ENCODE measurements around the gene IL1RAP. TPM values are rescaled to one million over a fixed set of nuclear protein-coding genes. Genes with fewer than 3 reads are reported as not detected.
"Not testable (repeated sequence)": the region's sequence is repeated elsewhere in the genome, so short reads cannot be mapped to it uniquely, and the experiment has no call there.

Gene IL1RAP
- total RNA-seq, 2 experiments from 2014 or later = 12.1 to 16.1 TPM

DNA sequence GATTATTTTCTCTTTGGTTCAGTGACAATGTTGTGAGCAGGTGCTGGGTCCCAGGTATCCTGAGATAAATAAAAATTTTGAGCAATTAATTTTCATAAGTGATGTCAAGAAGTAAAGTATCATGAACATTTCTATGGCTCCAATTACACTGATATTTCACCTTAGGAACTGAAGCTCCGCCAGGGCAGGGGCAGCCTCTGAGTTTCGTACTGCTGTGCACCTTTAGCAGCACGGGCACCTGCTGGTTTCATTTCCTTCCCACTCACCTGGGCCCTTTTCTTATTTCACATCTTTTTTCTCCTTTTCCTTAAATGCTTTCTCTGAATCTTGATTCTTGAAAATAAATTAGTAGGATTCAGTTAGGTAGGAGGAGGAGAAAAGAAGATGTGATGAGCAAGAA is 1.2 kb upstream of the IL1RAP start:
- intact Hi-C loops (cut with DNase I, micrococcal nuclease) = loop anchor here (1.0 to 10.0 kb wide), 6 partner anchors 21 to 548 kb away; no protein-coding TSS in a partner anchor
- H3K9me3 Mint-ChIP-seq (ENCODE audit: low read depth) = no peaks in the 10 kb centered on the region
- peaks cover 34% of the 10 kb centered on the region for H3K4me1 Mint-ChIP-seq
- no peaks in the 10 kb centered on the region for H3K27me3 Mint-ChIP-seq
- H3K27ac Mint-ChIP-seq = peak overlapping the region; percentile 77
- H3K4me3 Mint-ChIP-seq = peak overlapping the region; percentile 85
- peaks cover 4% of the 10 kb centered on the region for H3K36me3 Mint-ChIP-seq (ENCODE audit: low read depth)
- ChIA-PET CTCF (interaction anchor here (1.0 to 1.5 kb wide), 4 partner anchors 14 to 105 kb away, joined by 3 to 4 read pairs (median 3); no protein-coding TSS in a partner anchor), POLR2A (interaction anchor here (1.4 kb wide), 1 partner anchor 106 kb away, joined by 15 read pairs; no protein-coding TSS in a partner anchor)
- ATAC-seq (no peak), DNase-seq (no peak)

DNA sequence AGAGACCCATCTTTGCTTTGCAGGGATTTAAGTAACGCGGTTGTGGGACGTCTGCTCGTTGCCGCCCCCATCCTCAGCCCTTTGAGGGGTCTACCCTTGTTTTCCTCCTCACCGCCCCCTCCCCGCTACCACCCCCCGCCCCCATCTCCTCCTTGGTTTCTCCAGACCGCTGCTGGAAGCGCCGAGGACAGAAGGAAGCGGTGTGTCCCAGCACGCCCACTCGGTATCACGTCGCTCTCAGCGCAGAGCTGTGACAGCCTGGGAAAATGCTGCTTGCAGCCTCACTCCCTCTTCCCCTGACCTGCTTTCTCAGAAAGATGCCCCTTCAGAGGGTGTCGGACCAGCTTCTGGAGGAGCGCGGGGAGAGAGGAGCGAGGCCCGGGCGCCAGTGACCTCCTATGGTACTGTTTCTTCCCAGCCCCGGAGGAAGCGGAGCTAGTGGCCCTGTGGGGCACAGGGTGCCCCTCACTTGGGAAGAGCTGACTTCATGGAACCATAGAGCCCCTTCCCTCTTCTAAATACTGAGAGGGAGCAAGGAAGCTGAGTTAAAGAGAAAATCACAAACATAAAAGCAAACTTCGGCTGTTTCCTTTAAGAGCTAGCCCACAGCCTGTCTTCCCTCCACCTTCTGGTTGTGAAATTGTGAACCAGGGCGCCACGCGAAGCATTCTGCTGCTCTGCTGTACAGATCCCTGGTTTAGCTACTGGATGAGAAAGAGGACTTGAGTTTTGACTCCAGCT is 698 bp downstream of the IL1RAP start:
- DNase-seq (peak; percentile 63), ATAC-seq (no peak)
- H3K9me3 Mint-ChIP-seq (ENCODE audit: low read depth) = peaks cover 2% of the 10 kb centered on the region
- intact Hi-C loops (cut with DNase I, micrococcal nuclease) = loop anchor here (1.0 to 10.0 kb wide), 6 partner anchors 52 to 550 kb away; no protein-coding TSS in a partner anchor
- peaks cover 15% of the 10 kb centered on the region for H3K36me3 Mint-ChIP-seq (ENCODE audit: low read depth)
- peak overlapping the region; percentile 68 for H3K27ac Mint-ChIP-seq
- no peaks in the 10 kb centered on the region for H3K27me3 Mint-ChIP-seq
- POLR2A ChIA-PET = interaction anchor here (0.6 to 1.4 kb wide), 4 partner anchors 13 to 104 kb away, joined by 3 to 15 read pairs (median 4); no protein-coding TSS in a partner anchor
- peaks cover 38% of the 10 kb centered on the region for H3K4me1 Mint-ChIP-seq
- CTCF ChIA-PET = interaction anchor here (0.6 to 2.0 kb wide), 10 partner anchors 18 to 288 kb away, joined by 3 to 8 read pairs (median 3); no protein-coding TSS in a partner anchor
- H3K4me3 Mint-ChIP-seq = peak overlapping the region; percentile 85

DNA sequence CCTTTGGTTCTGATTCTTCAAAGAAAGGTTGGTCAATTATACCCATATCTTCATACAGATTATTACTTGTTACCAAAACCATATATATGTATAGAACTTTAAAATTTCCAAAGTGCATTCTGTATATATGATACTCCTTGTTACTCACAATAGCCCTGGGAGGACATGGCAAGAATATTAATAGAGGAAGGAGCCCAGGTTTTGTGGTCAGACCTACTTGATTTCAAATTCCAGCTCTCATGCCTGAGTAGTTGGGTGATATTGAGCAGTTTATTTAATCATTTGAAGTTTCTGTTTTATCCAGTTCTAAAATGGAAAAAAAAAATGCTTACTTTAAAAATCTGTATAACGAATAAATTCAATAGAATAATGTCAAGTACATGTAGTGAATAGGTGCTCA is 2.5 kb downstream of the IL1RAP start:
- DNase-seq (no peak), ATAC-seq (no peak)
- H3K4me3 Mint-ChIP-seq = peak overlapping the region; percentile 85
- H3K27ac Mint-ChIP-seq = no peak overlapping the region
- ChIA-PET CTCF (interaction anchor here (2.0 kb wide), 1 partner anchor 25 kb away, joined by 8 read pairs; no protein-coding TSS in a partner anchor), POLR2A (no interaction called here)
- intact Hi-C loops (cut with DNase I, micrococcal nuclease) = loop anchor here (10.0 kb wide), 2 partner anchors 178 to 552 kb away; no protein-coding TSS in a partner anchor
- no peaks in the 10 kb centered on the region for H3K27me3 Mint-ChIP-seq
- H3K36me3 Mint-ChIP-seq (ENCODE audit: low read depth) = peaks cover 15% of the 10 kb centered on the region
- peaks cover 40% of the 10 kb centered on the region for H3K4me1 Mint-ChIP-seq
- H3K9me3 Mint-ChIP-seq (ENCODE audit: low read depth) = peaks cover 2% of the 10 kb centered on the region

- DNase-seq (no peak), ATAC-seq (no peak)
- Mint-ChIP-seq H3K4me3 (no peak overlapping the region), H3K9me3 (ENCODE audit: low read depth) (peaks cover 2% of the 10 kb centered on the region), H3K36me3 (ENCODE audit: low read depth) (peaks cover 19% of the 10 kb centered on the region), H3K4me1 (peaks cover 41% of the 10 kb centered on the region), H3K27ac (no peak overlapping the region), H3K27me3 (no peaks in the 10 kb centered on the region)
- POLR2A ChIA-PET = no interaction called here
- intact Hi-C loops (cut with DNase I, micrococcal nuclease) = loop anchor here (10.0 kb wide), 2 partner anchors 177 to 553 kb away; no protein-coding TSS in a partner anchor
- CTCF ChIA-PET = no interaction called here
Observed at GRCh38 chr3:190517687-190518086, 3.8 kb downstream of the IL1RAP start.

DNA sequence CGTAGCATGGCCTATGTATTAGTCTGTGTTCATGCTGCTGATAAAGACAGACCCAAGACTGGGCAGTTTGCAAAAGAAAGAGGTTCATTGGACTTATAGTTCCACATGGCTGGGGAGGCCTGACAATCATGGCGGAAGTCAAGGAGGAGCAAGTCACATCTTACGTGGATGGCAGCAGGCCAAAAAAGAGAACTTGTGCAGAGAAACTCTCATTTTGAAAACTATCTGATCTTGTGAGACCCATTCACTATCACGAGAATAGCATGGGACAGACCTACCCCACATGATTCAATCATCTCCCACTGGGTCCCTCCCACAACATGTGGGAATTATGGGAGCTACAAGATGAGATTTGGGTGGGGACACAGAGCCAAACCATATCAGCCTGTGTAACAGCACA is 4.6 kb downstream of the IL1RAP start:
- H3K27ac Mint-ChIP-seq; H3K9me3 Mint-ChIP-seq (ENCODE audit: low read depth); ATAC-seq; H3K27me3 Mint-ChIP-seq; DNase-seq; POLR2A ChIA-PET; CTCF ChIA-PET; H3K4me3 Mint-ChIP-seq: not testable (repeated sequence)
- H3K4me1 Mint-ChIP-seq = peaks cover 35% of the 10 kb centered on the region
- intact Hi-C loops (cut with DNase I, micrococcal nuclease) = loop anchor here (10.0 kb wide), 2 partner anchors 176 to 554 kb away; no protein-coding TSS in a partner anchor
- peaks cover 21% of the 10 kb centered on the region for H3K36me3 Mint-ChIP-seq (ENCODE audit: low read depth)

DNA sequence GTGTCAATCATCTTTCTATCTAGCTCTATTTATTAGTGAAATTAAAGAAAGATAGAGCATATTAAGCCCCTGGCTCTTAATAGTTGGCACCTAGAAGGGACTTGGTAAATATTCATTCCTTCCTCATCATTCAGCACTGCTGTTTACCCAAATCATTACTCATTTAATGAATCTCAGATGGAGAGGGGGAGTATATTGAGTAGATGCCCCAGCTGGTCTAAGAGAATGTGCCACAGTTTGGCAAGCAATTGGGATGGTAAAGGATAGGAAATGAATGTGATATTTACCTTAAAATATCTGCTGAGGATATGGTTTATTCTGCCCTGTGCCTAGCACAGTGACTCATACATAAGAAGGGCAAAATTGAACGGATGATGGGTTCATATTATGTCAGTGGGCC is 6.0 kb downstream of the IL1RAP start:
- CTCF ChIA-PET = interaction anchor here (1.1 kb wide), 1 partner anchor 17 kb away, joined by 3 read pairs; no protein-coding TSS in a partner anchor
- Mint-ChIP-seq H3K4me3 (no peak overlapping the region), H3K27ac (no peak overlapping the region), H3K36me3 (ENCODE audit: low read depth) (peaks cover 27% of the 10 kb centered on the region), H3K4me1 (peaks cover 32% of the 10 kb centered on the region), H3K9me3 (ENCODE audit: low read depth) (peaks cover 2% of the 10 kb centered on the region), H3K27me3 (no peaks in the 10 kb centered on the region)
- intact Hi-C loops (cut with DNase I, micrococcal nuclease) = loop anchor here (10.0 kb wide), 2 partner anchors 175 to 555 kb away; no protein-coding TSS in a partner anchor
- ATAC-seq (no peak), DNase-seq (no peak)
- POLR2A ChIA-PET = no interaction called here

DNA sequence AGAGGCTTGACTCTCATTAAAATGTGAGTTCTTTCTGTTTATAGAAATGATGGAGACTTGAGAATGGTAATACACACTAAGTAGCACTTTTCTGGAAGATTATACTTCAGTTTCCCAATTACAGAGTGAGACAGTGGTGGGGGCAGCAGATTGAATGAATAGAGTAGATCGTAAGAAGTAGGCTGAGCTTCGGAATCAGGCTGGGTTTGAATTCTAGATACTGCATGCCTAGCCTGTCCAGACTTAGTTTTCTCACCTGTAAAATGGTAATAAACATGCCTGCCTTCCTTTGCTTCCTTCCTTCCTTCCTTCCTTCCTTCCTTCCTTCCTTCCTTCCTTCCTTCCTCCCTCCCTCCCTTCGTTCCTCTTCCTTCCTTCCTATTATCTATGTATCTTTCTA is 8.1 kb downstream of the IL1RAP start:
- Mint-ChIP-seq H3K27ac (no peak overlapping the region), H3K4me1 (peaks cover 21% of the 10 kb centered on the region), H3K9me3 (ENCODE audit: low read depth) (peaks cover 2% of the 10 kb centered on the region), H3K4me3 (no peak overlapping the region), H3K36me3 (ENCODE audit: low read depth) (peaks cover 23% of the 10 kb centered on the region), H3K27me3 (no peaks in the 10 kb centered on the region)
- ChIA-PET POLR2A (interaction anchor here (0.7 kb wide), 1 partner anchor 51 kb away, joined by 6 read pairs; no protein-coding TSS in a partner anchor), CTCF (no interaction called here)
- DNase-seq = no peak
- intact Hi-C loops (cut with DNase I, micrococcal nuclease) = no loop called here
- ATAC-seq = no peak

DNA sequence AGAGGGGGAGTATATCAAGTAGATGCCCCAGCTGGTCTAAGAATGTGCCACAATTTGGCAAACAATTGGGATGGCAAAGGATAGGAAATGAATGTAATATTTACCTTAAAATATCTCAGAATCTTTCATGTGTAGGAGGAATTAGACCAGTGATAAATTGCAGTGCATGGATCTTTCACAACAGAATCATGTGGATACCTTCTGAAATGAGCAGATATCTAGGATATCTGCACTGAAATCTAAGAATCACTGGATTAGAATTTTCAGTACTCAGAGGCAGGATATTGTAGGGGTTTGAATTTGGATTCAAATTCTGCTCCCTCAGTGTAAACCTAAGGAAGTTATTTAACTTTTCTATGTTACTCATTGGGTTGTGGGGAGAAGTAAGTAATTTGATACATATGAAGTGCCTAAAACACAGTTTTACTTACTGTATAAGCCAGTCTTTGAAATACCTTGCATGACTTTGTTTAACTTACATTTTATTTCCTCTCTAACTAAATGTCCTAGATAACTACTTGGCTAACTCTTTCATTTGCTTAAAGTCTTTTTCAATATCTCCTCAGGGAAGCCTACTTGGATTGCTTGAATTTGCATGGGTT is 8.8 kb downstream of the IL1RAP start:
- no peak overlapping the region for H3K27ac Mint-ChIP-seq
- peaks cover 22% of the 10 kb centered on the region for H3K36me3 Mint-ChIP-seq (ENCODE audit: low read depth)
- H3K4me3 Mint-ChIP-seq = no peak overlapping the region
- H3K27me3 Mint-ChIP-seq = no peaks in the 10 kb centered on the region
- peaks cover 14% of the 10 kb centered on the region for H3K4me1 Mint-ChIP-seq
- POLR2A ChIA-PET = interaction anchor here (0.7 kb wide), 1 partner anchor 50 kb away, joined by 6 read pairs; no protein-coding TSS in a partner anchor
- H3K9me3 Mint-ChIP-seq (ENCODE audit: low read depth) = peaks cover 2% of the 10 kb centered on the region
- no peak for ATAC-seq
- CTCF ChIA-PET = interaction anchor here (0.6 kb wide), 1 partner anchor 28 kb away, joined by 3 read pairs; no protein-coding TSS in a partner anchor
- no peak for DNase-seq
- intact Hi-C loops (cut with DNase I, micrococcal nuclease) = no loop called here

DNA sequence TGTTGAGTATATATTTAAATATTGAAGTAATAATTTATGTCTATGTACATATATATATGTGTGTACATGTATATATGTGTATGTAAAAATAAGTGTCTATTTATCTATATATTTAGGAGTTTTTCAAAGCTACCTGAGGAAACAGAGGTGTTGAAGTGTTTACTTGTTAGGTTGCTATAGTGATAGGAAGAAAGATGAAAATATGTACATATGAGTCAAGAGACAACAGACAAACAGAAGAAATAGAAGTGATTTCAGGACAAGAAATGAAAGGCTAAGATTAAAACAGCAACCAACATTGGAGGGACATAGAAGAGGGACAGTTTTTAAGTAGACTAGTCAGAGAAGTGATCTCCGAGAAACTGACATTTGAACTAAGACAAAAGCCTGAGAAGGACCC is 11.1 kb downstream of the IL1RAP start:
- Mint-ChIP-seq H3K27ac (no peak overlapping the region), H3K4me1 (peaks cover 9% of the 10 kb centered on the region), H3K27me3 (no peaks in the 10 kb centered on the region), H3K36me3 (ENCODE audit: low read depth) (peaks cover 18% of the 10 kb centered on the region), H3K9me3 (ENCODE audit: low read depth) (no peaks in the 10 kb centered on the region), H3K4me3 (no peak overlapping the region)
- ChIA-PET POLR2A (no interaction called here), CTCF (interaction anchor here (1.4 kb wide), 1 partner anchor 12 kb away, joined by 3 read pairs; no protein-coding TSS in a partner anchor)
- no peak for DNase-seq
- intact Hi-C loops (cut with DNase I, micrococcal nuclease) = no loop called here
- no peak for ATAC-seq

DNA sequence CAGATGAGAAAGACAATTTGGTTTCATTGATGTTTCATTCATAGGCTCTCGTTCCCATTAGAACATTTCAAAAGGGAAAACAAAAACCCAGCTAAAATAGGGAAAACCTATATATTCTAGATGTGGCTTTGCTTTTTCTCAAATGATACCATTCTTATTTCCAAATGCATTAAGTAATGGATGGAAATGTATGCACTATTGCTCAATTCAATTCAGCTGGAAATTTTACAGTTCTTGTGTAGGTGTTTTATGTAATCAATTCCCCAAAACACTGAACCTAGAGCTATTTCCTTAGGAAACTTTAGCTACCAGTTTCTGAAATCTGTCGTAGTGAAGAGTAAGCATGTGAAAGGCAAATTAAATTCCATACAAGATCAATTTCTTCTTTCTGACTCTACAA is 11.7 kb downstream of the IL1RAP start:
- DNase-seq (no peak), ATAC-seq (no peak)
- no peak overlapping the region for H3K27ac Mint-ChIP-seq
- H3K4me1 Mint-ChIP-seq = peaks cover 9% of the 10 kb centered on the region
- no peaks in the 10 kb centered on the region for H3K27me3 Mint-ChIP-seq
- no peaks in the 10 kb centered on the region for H3K9me3 Mint-ChIP-seq (ENCODE audit: low read depth)
- intact Hi-C loops (cut with DNase I, micrococcal nuclease) = no loop called here
- H3K36me3 Mint-ChIP-seq (ENCODE audit: low read depth) = peaks cover 18% of the 10 kb centered on the region
- no peak overlapping the region for H3K4me3 Mint-ChIP-seq
- ChIA-PET POLR2A (no interaction called here), CTCF (interaction anchor here (1.1 to 1.4 kb wide), 2 partner anchors 12 kb away, joined by 3 read pairs; partner anchors contain the start of gene IL1RAP)
